ENCODE results near the gene TSPAN15. TPM values are rescaled to one million over a fixed set of nuclear protein-coding genes. Genes with fewer than 3 reads are reported as not detected.
"Not testable (repeated sequence)": the region's sequence is repeated elsewhere in the genome, so short reads cannot be mapped to it uniquely, and the experiment has no call there.

The TSPAN15 gene
- total RNA-seq, 2 donors from 2014 or later: 44.6 to 45.6 TPM

DNA sequence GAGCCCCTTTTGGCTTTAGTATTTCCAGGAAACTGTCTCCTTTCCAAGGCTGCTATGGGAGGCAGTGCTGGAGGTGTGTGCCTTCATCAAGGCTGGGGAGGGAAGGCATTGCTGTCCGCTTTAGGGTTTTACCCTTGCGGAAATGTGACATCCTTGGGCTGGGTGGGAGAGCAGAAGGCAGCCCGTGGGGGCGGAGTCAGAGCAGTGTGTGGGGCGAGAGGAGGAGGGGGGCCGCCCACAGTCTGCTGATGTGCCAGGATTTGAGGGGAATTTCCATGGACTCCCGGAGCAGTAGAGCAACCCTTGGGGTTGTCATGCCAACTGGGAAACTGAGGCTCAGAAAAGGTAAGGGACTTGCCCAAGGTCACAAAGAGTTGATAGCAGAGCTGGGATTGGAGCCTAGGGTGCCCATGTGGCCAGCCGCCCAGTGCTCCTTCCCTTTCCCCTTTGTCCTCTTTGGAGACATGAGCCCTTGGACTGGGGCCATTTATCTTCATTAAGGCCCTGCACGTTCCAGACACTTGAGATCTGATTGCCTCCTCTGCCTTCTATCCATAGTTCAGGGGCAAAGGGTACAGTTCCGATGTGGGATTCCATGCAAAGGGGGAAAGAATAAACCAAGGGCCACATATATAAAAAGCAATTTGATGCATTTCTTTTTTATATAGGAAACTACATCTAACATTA is 22.2 kb downstream of the TSPAN15 start:
- no peak for DNase-seq (ENCODE audit: low spot score)
- intact Hi-C loops (cut with DNase I): no loop called here

DNA sequence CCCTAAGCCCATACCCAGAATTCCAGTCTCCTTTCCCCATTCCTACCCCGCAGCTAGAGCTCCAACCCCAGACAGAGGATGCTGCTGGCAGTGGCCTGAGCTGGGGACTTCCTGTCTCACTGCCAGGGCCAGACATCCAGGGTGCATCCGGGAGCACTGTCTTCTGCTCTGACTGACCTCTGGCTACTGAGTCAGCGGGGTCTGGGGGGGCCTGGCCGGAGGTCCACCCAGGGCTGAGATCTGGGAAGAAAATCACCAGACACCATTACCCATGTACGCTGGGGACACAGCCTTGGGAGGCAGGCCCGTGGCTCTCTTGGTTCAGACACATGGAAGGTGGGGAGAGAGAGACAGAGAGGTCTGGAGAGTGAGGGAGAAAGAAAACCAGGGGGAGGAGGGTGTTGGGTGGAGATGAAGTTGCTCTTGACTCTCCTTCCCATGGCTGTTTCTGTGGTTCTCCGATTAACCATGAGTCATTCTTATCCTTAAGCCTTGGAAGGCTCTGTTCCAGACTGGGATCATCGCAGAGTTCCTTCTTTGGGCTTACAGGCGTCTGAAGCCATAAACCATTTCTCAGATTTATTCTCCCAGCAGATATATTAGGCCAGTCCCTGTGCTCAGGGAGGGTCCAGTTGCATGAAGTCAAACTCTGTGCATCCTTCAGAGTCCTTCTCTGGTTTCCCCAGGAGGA is 23.6 kb downstream of the TSPAN15 start:
- DNase-seq (ENCODE audit: low spot score): peak; percentile 90
- intact Hi-C loops (cut with DNase I): loop anchor here in 1 of 2 donors (2.0 kb wide), 1 partner anchor 18 kb away; no protein-coding TSS in a partner anchor

GRCh38 chr10:69475433-69475830 is 24.2 kb downstream of the TSPAN15 start:
- DNase-seq (ENCODE audit: low spot score): no peak
- intact Hi-C loops (cut with DNase I): loop anchor here in 1 of 2 donors (2.0 kb wide), 1 partner anchor 19 kb away; no protein-coding TSS in a partner anchor

GRCh38 chr10:69477968-69478597 is 26.8 kb downstream of the TSPAN15 start:
- DNase-seq (ENCODE audit: low spot score): no peak
- intact Hi-C loops (cut with DNase I): no loop called here

GRCh38 chr10:69479240-69480067 is 28.2 kb downstream of the TSPAN15 start:
- intact Hi-C loops (cut with DNase I): no loop called here
- DNase-seq (ENCODE audit: low spot score): no peak

GRCh38 chr10:69480068-69480412 is 28.8 kb downstream of the TSPAN15 start:
- intact Hi-C loops (cut with DNase I): no loop called here
- DNase-seq (ENCODE audit: low spot score): no peak

- intact Hi-C loops (cut with DNase I): no loop called here
- DNase-seq (ENCODE audit: low spot score): no peak
These were observed 30.0 kb downstream of the TSPAN15 start for GRCh38 chr10:69481305-69481704.

- DNase-seq (ENCODE audit: low spot score): no peak
- intact Hi-C loops (cut with DNase I): no loop called here
These were observed 30.7 kb downstream of the TSPAN15 start for GRCh38 chr10:69481811-69482524.

GRCh38 chr10:69483963-69484362 is 32.7 kb downstream of the TSPAN15 start:
- intact Hi-C loops (cut with DNase I): no loop called here
- no peak for DNase-seq (ENCODE audit: low spot score)

DNA sequence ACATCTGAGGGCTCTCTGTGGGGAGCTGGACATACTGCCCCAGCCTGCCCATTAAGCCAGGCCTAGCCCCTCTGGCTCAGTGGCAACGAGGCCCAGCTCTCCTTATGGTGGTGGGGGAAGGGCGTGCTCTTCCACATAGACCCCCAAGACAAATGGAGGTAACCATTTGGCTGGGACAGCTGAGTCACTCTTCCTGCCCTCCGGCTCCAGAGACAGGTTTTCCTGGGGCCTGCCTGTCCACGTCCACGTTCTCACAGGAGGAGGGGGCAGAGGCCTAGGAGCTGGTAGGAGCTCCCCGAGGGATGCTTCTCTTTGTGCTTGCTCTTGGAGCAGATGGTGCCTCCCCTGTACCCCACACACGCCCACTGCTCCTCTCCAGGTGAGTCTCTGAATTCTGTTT is 33.5 kb downstream of the TSPAN15 start:
- no peak for DNase-seq (ENCODE audit: low spot score)
- intact Hi-C loops (cut with DNase I): loop anchor here in 1 of 2 donors (5.0 kb wide), 1 partner anchor 32 kb away; the partner anchor contains the start of gene TSPAN15

GRCh38 chr10:69486922-69487730 is 35.9 kb downstream of the TSPAN15 start:
- DNase-seq (ENCODE audit: low spot score): peak; percentile 81

DNA sequence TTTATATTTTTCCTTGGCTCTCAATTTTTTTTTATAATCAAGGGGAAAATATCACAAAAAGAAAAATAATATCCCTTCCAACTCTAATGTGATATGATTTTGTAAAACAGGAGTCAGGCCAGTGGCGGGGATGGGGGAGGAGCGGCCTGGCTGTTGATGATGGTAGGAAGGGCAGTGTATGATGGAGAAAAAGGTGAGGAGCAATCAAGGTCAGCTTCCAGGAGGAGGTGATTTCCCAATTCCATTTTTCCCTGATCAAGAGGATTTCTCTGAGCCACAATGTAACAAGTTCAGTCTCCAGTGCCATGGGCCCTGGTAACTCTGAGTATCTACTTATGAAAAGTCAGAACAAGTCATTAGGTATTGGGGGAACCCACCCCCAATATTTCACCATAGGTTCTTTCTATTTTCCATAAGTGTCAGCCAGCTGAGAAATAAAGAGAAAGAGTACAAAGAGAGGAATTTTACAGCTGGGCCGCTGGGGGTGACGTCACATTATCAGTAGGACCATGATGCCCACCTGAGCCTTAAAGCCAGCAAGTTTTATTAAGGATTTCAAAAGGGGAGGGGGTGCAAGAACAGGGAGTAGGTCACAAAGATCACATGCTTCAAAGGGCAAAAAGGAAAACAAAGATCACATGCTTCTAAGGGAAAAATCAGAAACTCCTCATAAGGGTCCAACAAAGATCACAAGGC is 37.0 kb downstream of the TSPAN15 start:
- peak; percentile 17 for DNase-seq (ENCODE audit: low spot score)
- intact Hi-C loops (cut with DNase I): loop anchor here in 1 of 2 donors (5.0 kb wide), 1 partner anchor 36 kb away; the partner anchor contains the start of gene TSPAN15

More at GRCh38 chr10:69486922-69487730, 35.9 kb downstream of the TSPAN15 start:
- intact Hi-C loops (cut with DNase I): loop anchor here in 1 of 2 donors (5.0 kb wide), 1 partner anchor 35 kb away; the partner anchor contains the start of gene TSPAN15

DNA sequence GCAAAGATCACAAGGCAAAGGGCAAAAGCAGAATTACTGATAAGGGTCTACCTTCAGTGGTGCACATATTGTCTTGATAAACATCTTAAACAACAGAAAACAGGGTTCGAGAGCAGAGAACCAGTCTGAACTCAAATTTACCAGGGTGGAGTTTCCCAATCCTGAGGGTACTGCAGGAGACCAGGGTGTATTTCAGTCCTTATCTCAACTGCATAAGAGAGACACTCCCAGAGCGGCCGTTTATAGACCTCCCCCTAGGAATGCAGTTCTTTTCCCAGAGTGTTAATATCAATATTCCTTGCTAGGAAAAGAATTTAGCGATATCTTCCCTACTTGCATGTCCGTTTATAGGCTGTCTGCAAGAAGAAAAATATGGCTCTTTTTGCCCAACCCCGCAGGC is 37.6 kb downstream of the TSPAN15 start:
- intact Hi-C loops (cut with DNase I): loop anchor here in 1 of 2 donors (5.0 kb wide), 1 partner anchor 37 kb away; the partner anchor contains the start of gene TSPAN15
- not testable (repeated sequence) for DNase-seq (ENCODE audit: low spot score)

DNA sequence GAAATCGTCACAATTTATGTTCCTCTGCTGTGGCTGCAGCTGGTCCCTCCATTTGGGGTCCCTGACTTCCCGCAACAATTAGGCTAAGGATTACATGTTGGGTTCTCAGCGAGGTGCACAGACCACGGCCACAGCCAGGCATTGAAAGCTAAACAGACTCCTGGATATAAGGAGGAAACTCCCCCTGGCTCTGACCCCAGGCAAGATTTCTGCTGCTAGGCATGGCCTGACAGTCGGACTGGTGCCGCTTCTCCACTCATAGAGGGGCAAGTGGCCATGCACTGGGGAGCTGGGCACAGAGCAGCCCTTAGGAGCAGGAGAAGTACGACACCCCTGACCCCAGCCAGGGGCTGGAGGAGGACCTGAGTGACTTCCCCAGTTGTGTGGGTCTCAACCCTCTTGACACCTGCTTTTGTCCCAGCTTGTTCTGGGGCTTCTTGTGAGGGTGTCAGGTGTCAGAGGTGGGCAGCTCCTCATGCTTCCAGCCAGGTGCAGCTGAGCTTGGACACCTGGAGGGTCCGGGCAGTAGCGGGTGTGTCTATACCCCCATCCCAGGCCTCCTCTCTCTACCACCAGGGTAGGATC is 38.3 kb downstream of the TSPAN15 start:
- intact Hi-C loops (cut with DNase I): loop anchor here in 1 of 2 donors (5.0 kb wide), 1 partner anchor 37 kb away; the partner anchor contains the start of gene TSPAN15
- DNase-seq (ENCODE audit: low spot score): peak; percentile 60

DNA sequence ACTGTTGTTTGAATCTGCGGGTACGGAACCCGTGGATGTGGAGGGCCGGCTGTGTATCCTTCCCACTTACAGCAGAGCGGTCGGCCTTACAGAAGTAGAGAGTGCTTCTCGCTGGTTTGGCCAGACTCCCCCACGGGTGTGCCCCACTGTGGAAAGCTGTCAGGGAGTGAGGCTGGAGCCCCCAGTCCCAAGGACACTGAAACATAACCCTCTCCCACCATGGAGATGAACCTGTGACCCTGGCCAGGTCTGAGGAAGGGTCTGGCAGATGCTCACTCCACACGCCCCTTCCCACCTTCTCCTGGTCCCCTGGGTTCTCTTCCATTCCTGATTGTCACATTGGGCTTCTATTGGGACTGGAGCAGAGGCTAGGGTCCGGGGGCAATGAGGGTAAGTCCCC is 39.6 kb downstream of the TSPAN15 start:
- DNase-seq (ENCODE audit: low spot score): peak; percentile 57
- intact Hi-C loops (cut with DNase I): no loop called here

- no peak for DNase-seq (ENCODE audit: low spot score)
These were observed 40.3 kb downstream of the TSPAN15 start for GRCh38 chr10:69491611-69492010.

More at GRCh38 chr10:69491611-69492010, 40.3 kb downstream of the TSPAN15 start:
- intact Hi-C loops (cut with DNase I): no loop called here
